ENCODE results near the gene NOVA2.
A peak's percentile ranks its signal among the peaks of the same experiment; 100 is the strongest.

Gene NOVA2

DNA sequence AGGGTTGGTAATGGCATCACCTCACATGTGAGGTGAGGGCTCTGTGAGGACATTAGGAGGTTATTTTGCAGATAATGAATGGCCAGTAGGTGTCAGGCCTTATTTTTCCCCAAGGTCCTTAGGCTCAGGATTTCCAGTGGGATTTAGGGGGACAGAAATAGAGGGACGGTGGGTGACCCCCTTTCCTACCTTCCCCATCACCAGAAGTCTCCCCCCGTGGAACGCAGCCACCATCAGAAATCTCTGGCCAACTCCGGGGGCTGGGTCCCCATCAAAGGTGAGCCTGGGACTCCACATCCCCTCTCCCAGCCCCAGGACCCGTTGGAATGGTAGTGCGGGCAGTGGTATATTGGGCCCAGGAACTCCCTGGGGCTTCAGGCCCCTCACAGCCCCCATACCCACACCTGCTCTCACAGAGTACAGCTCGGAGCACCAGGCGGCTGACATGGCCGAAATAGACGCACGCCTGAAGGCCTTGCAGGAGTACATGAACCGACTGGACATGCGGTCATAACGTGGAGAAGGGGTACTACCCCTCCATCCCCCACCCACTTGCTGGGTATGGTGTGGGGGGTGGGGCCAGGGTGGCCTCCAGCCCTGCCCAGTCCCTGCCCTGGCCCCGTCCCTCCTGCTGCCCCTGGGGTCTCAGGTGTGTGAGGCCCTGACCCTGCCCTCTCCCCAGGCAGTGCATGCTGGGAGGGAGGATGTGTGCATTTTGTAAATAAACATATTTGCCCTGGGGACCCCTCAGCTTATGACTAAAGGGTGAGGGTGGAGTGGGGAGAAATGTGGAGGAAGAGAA is 44.4 kb upstream of the NOVA2 start:
- Histone ChIP-seq H3K4me3 (ENCODE audit: low read length in 2 of 2) (no peak overlapping the region), H3K27me3 (ENCODE audit: control insufficient read depth in 2 of 2, insufficient read depth in 2 of 2, low read length in 2 of 2) (peaks cover 10 to 17% of the 10 kb centered on the region in 2 donors), H3K36me3 (ENCODE audit: control insufficient read depth in 2 of 2, insufficient read depth in 2 of 2, low read length in 2 of 2) (no peaks in the 10 kb centered on the region), H3K4me1 (ENCODE audit: control insufficient read depth in 2 of 2, insufficient read depth in 2 of 2, low read length in 2 of 2) (peaks cover 14 to 22% of the 10 kb centered on the region in 2 donors), H3K27ac (ENCODE audit: low read depth in 2 of 2, low read length in 2 of 2) (no peak overlapping the region), H3K9me3 (ENCODE audit: control insufficient read depth in 2 of 2, low read length in 2 of 2) (no peaks in the 10 kb centered on the region), H3K9ac (ENCODE audit: low read depth in 1 of 2, low read length in 2 of 2) (no peak overlapping the region)

DNA sequence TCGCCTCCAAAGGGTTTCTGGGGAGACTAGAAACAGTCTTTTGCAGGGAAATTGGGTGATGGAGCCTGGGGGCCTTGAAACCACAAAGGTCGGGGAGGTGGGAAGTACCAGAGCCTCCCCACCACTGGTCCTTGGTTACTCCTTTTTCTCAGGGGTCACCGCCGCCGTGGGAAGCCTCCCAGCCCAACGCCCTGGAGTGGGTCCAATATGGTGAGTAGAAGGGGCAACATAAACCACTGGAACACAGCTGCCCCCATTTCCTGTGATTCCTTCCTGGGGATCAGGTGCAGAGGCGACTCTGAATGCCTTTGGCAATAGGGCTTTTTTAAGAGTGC is 43.4 kb upstream of the NOVA2 start:
- Histone ChIP-seq H3K4me3 (ENCODE audit: low read length in 2 of 2) (no peak overlapping the region), H3K9me3 (ENCODE audit: control insufficient read depth in 2 of 2, low read length in 2 of 2) (no peaks in the 10 kb centered on the region), H3K36me3 (ENCODE audit: control insufficient read depth in 2 of 2, insufficient read depth in 2 of 2, low read length in 2 of 2) (no peaks in the 10 kb centered on the region), H3K27me3 (ENCODE audit: control insufficient read depth in 2 of 2, insufficient read depth in 2 of 2, low read length in 2 of 2) (peaks cover 6 to 9% of the 10 kb centered on the region in 2 donors), H3K4me1 (ENCODE audit: control insufficient read depth in 2 of 2, insufficient read depth in 2 of 2, low read length in 2 of 2) (peaks cover 14 to 22% of the 10 kb centered on the region in 2 donors), H3K27ac (ENCODE audit: low read depth in 2 of 2, low read length in 2 of 2) (no peak overlapping the region), H3K9ac (ENCODE audit: low read depth in 1 of 2, low read length in 2 of 2) (no peak overlapping the region)

DNA sequence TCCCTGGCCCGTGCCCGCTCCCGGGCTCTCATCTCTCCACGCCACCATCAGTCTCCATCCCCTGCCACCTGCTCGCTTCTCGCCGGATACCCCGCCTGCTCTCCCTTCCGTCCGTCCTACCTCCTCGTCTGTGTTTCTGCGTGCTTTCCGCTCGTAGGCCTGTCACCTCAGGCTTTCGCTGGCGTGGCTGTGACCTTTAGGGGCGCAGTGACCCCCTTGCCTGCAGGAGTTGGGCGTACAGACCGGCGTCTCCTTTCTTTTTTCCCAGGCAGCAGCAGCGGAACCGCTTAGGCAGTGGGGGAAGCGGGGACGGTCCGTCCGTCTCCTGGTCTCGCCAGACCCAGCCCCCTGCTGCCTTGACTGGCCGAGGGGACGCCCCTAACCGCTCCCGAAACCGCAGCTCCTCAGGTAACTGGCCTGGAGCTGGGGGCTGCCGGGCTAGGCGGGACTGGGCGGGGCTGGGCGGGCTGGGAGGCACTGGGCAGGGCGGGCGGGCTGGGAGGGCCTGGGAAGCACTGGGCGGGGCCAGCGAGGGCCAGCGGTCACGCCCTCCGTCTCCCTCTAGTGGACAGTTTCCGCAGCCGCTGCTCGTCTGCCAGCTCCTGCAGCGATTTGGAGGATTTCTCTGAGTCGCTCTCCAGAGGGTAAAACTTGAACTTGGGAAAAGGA is 42.9 kb upstream of the NOVA2 start:
- peaks cover 14 to 21% of the 10 kb centered on the region in 2 donors for H3K4me1 ChIP-seq (ENCODE audit: control insufficient read depth in 2 of 2, insufficient read depth in 2 of 2, low read length in 2 of 2)
- no peaks in the 10 kb centered on the region for H3K9me3 ChIP-seq (ENCODE audit: control insufficient read depth in 2 of 2, low read length in 2 of 2)
- H3K36me3 ChIP-seq (ENCODE audit: control insufficient read depth in 2 of 2, insufficient read depth in 2 of 2, low read length in 2 of 2) = no peaks in the 10 kb centered on the region
- H3K9ac ChIP-seq (ENCODE audit: low read depth in 1 of 2, low read length in 2 of 2) = peak overlapping the region in 1 of 2 donors; percentile 38
- peaks cover 6% of the 10 kb centered on the region in 2 donors for H3K27me3 ChIP-seq (ENCODE audit: control insufficient read depth in 2 of 2, insufficient read depth in 2 of 2, low read length in 2 of 2)
- H3K4me3 ChIP-seq (ENCODE audit: low read length in 2 of 2) = peak overlapping the region; percentile 74 to 81
- no peak overlapping the region for H3K27ac ChIP-seq (ENCODE audit: low read depth in 2 of 2, low read length in 2 of 2)

DNA sequence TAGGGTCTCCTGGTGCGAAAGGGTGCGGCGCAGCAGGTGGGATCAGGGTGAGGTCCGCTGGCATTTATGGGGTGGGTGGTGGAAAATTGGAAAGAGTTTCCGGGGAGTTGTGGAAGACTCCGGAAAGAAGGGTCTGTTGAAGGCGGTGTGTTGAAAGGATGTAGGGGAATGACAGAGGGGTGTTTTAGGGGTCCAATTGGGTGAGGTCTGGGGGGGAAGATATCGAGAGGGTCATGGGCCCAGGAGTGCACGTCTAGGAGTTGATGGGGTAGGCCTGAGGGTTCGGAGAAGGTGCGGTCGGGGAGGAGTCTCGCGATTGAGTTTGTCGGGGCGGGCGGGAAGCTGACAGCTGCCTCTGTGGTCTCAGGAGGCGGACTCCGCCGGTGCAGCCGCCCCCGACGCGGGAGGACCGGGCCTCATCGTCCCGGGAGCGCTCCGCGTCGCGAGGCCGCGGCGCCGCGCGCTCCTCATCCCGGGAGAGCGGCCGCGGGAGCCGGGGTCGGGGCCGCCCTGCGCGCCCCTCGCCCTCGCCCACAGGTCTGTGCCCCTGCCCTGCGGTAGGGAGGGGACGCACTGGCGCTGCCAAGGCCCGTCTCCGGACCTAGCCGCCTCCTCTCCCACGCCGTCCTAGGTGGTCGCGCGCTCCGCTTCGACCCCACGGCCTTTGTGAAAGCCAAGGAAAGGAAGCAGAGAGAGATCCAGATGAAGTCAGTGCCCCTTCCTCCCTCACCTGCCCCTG is 42.2 kb upstream of the NOVA2 start:
- Histone ChIP-seq H3K4me3 (ENCODE audit: low read length in 2 of 2) (peak overlapping the region; percentile 74 to 81), H3K27me3 (ENCODE audit: control insufficient read depth in 2 of 2, insufficient read depth in 2 of 2, low read length in 2 of 2) (peaks cover 6% of the 10 kb centered on the region in 2 donors), H3K27ac (ENCODE audit: low read depth in 2 of 2, low read length in 2 of 2) (no peak overlapping the region), H3K36me3 (ENCODE audit: control insufficient read depth in 2 of 2, insufficient read depth in 2 of 2, low read length in 2 of 2) (no peaks in the 10 kb centered on the region), H3K4me1 (ENCODE audit: control insufficient read depth in 2 of 2, insufficient read depth in 2 of 2, low read length in 2 of 2) (peaks cover 14 to 20% of the 10 kb centered on the region in 2 donors), H3K9me3 (ENCODE audit: control insufficient read depth in 2 of 2, low read length in 2 of 2) (no peaks in the 10 kb centered on the region), H3K9ac (ENCODE audit: low read depth in 1 of 2, low read length in 2 of 2) (peak overlapping the region in 1 of 2 donors; percentile 38)

DNA sequence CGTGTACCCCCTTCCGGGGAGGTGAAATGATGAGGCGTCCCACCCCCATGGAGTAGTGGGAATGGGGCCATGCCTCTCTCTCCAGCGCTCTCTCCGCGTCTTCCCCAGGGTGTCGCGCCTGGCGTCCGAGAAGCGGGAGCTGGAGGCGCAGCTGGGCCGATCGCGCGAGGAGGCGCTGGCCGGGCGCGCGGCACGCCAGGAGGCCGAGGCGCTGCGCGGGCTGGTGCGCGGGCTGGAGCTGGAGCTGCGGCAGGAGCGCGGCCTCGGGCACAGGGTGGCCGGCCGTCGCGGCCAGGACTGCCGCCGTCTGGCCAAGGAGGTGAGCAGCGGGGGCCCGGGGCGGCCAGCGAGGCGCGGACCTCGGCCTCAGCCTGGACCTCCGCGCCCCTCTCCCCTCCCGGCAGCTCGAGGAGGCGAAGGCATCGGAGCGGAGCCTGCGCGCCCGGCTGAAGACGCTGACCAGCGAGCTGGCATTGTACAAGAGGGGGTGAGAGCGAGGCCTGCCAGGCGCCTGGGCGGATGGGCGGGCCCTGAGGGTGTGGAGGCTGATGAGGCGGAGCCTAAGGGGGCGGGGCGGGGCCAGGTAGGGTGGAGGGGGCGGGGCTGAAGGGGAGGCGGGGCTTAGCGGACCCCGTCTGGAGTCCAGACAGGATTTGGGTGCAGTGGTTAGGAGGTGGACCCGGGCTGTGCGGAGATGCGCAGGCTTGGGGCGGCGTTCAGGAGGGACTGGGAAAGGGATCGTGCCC is 41.4 kb upstream of the NOVA2 start:
- H3K4me3 ChIP-seq (ENCODE audit: low read length in 2 of 2) = peak overlapping the region; percentile 46 to 81
- no peaks in the 10 kb centered on the region for H3K36me3 ChIP-seq (ENCODE audit: control insufficient read depth in 2 of 2, insufficient read depth in 2 of 2, low read length in 2 of 2)
- peaks cover 6% of the 10 kb centered on the region in 2 donors for H3K27me3 ChIP-seq (ENCODE audit: control insufficient read depth in 2 of 2, insufficient read depth in 2 of 2, low read length in 2 of 2)
- peak overlapping the region in 1 of 2 donors; percentile 50 for H3K9ac ChIP-seq (ENCODE audit: low read depth in 1 of 2, low read length in 2 of 2)
- no peak overlapping the region for H3K27ac ChIP-seq (ENCODE audit: low read depth in 2 of 2, low read length in 2 of 2)
- peaks cover 14 to 20% of the 10 kb centered on the region in 2 donors for H3K4me1 ChIP-seq (ENCODE audit: control insufficient read depth in 2 of 2, insufficient read depth in 2 of 2, low read length in 2 of 2)
- H3K9me3 ChIP-seq (ENCODE audit: control insufficient read depth in 2 of 2, low read length in 2 of 2) = no peaks in the 10 kb centered on the region

DNA sequence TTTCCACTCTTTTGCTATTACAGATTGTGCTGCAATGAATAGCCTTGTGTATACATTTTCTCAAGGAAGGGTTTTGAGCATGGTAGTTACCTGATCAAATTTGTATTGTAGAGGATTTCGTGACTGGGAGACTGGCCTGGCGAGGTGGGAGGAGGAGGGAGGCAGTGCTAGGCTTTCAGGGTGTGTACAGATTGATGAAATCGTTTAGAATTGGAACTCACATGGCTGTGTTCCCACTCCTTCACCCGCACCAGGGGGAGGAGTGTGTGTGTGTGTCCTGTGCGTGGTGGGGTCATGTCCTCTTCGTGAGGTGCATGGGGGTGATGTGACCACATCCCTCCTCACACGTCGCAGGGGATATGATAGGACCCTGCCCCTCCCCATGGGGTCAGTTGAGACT is 40.9 kb upstream of the NOVA2 start:
- Histone ChIP-seq H3K36me3 (ENCODE audit: control insufficient read depth in 2 of 2, insufficient read depth in 2 of 2, low read length in 2 of 2) (no peaks in the 10 kb centered on the region), H3K27ac (ENCODE audit: low read depth in 2 of 2, low read length in 2 of 2) (no peak overlapping the region), H3K4me1 (ENCODE audit: control insufficient read depth in 2 of 2, insufficient read depth in 2 of 2, low read length in 2 of 2) (peaks cover 14 to 20% of the 10 kb centered on the region in 2 donors), H3K4me3 (ENCODE audit: low read length in 2 of 2) (peak overlapping the region; percentile 33 to 46), H3K9ac (ENCODE audit: low read depth in 1 of 2, low read length in 2 of 2) (peak overlapping the region in 1 of 2 donors; percentile 50), H3K9me3 (ENCODE audit: control insufficient read depth in 2 of 2, low read length in 2 of 2) (no peaks in the 10 kb centered on the region), H3K27me3 (ENCODE audit: control insufficient read depth in 2 of 2, insufficient read depth in 2 of 2, low read length in 2 of 2) (peaks cover 6% of the 10 kb centered on the region in 2 donors)

DNA sequence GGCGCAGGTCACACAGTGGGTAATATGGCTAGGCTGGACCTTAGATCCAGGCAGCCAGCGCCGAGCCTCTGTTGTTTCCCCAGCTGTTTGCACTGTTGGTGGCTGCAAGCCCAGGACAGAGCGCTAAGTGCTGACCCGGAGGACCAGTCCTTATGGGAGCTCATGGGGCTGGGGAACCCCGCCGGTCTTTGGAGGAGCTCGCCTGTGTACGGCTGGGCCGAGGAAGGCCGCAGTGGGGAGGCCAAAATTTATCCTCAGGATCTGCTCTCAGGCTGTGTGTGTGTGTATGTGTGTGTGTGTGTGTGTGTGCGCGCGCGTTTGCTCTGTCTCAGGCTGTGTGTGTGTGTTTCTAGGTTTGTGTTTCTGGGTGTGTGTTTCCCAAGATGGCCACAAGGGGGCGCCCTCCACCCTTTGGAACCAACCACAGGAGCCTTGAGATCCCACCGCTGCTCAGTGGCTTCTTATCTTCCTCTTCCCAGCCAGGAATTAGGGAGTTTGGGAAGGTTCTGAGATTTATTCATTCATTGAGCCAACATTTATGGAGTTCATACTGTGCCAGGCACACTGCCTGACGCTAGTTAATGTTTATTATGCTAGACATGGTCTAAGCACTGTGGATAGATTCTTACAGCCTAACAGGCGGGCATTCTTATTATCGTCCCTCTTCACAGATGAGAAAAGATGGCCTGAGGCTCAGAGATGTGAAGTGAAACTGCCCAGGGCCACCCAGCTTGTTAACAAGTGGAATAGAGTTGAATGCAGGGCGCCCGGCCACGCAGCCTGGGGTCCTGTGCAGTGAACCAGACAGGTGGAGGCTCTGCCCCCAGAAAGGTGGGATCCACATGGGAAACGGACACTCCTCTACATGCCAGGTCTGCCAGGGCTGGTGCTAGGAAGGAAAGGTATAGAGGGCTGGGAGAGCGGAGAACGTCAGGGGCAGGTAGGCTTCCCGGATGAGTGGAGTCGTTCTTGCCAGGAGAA is 36.2 kb upstream of the NOVA2 start:
- no peak overlapping the region for H3K9ac ChIP-seq (ENCODE audit: low read depth in 1 of 2, low read length in 2 of 2)
- H3K9me3 ChIP-seq (ENCODE audit: control insufficient read depth in 2 of 2, low read length in 2 of 2) = no peaks in the 10 kb centered on the region
- peaks cover 5 to 9% of the 10 kb centered on the region in 2 donors for H3K36me3 ChIP-seq (ENCODE audit: control insufficient read depth in 2 of 2, insufficient read depth in 2 of 2, low read length in 2 of 2)
- peaks cover 3 to 6% of the 10 kb centered on the region in 2 donors for H3K27me3 ChIP-seq (ENCODE audit: control insufficient read depth in 2 of 2, insufficient read depth in 2 of 2, low read length in 2 of 2)
- H3K27ac ChIP-seq (ENCODE audit: low read depth in 2 of 2, low read length in 2 of 2) = no peak overlapping the region
- H3K4me3 ChIP-seq (ENCODE audit: low read length in 2 of 2) = no peak overlapping the region
- H3K4me1 ChIP-seq (ENCODE audit: control insufficient read depth in 2 of 2, insufficient read depth in 2 of 2, low read length in 2 of 2) = peaks cover 4% of the 10 kb centered on the region in 2 donors

DNA sequence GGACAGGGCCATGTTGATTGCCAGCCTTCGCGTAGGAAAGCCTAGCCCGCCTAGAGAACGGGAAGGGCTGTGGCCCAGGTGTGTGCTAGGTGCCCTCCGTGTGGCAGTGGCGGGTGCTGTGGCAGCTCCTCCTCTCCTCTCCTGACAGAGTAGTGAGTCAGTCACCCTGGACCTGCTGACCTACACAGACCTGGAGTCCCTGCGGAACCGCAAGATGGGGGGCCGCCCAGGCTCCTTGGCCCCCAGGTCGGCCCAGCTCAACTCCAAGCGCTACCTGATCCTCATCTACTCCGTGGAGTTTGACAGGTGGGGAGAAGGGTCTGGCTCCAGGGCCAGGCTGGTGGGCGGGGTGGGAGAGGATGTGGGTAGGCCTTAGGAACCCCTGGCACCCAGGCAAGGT is 32.7 kb upstream of the NOVA2 start:
- H3K4me3 ChIP-seq (ENCODE audit: low read length in 2 of 2) = no peak overlapping the region
- no peak overlapping the region for H3K9ac ChIP-seq (ENCODE audit: low read depth in 1 of 2, low read length in 2 of 2)
- H3K27me3 ChIP-seq (ENCODE audit: control insufficient read depth in 2 of 2, insufficient read depth in 2 of 2, low read length in 2 of 2) = no peaks in the 10 kb centered on the region
- H3K27ac ChIP-seq (ENCODE audit: low read depth in 2 of 2, low read length in 2 of 2) = no peak overlapping the region
- no peaks in the 10 kb centered on the region for H3K4me1 ChIP-seq (ENCODE audit: control insufficient read depth in 2 of 2, insufficient read depth in 2 of 2, low read length in 2 of 2)
- H3K36me3 ChIP-seq (ENCODE audit: control insufficient read depth in 2 of 2, insufficient read depth in 2 of 2, low read length in 2 of 2) = peaks cover 11 to 14% of the 10 kb centered on the region in 2 donors
- no peaks in the 10 kb centered on the region for H3K9me3 ChIP-seq (ENCODE audit: control insufficient read depth in 2 of 2, low read length in 2 of 2)

All from mucosa of rectum (tissue), 2 donors.